Activated naive CD4-positive, alpha-beta T cell treated with anti-CD3 and anti-CD28 coated beads for 36 hours (primary cell): Measurements from ENCODE around the gene SHC3. TPM values are rescaled to one million over a fixed set of nuclear protein-coding genes. Genes with fewer than 3 reads are reported as not detected.

Experiments used
- CTCF ChIA-PET: fragments of 350-600 bp; sonication (Branson Sonifier 250); formaldehyde crosslinking; loops from one replicate; lab custom pipeline; 2021; ENCODE audit warnings: antibody characterized with exemption; lab: Charles Lee
- DNase-seq: peaks from one replicate; pipeline ENCODE4 v3.0.0-alpha.2; 2020
- H3K27ac Mint-ChIP-seq: one replicate; pipeline ENCODE4 v1.8.0; 2021; ENCODE audit warnings: mild to moderate bottlenecking, mixed read lengths
- H3K27me3 Mint-ChIP-seq: one replicate; pipeline ENCODE4 v1.8.0; 2021; ENCODE audit warnings: low read depth, mixed read lengths
- H3K36me3 Mint-ChIP-seq: one replicate; pipeline ENCODE4 v1.8.0; 2021; ENCODE audit warnings: low read depth, mixed read lengths
- H3K4me1 Mint-ChIP-seq: one replicate; pipeline ENCODE4 v1.8.0; 2021; ENCODE audit warnings: low read depth, mixed read lengths
- H3K4me3 Mint-ChIP-seq: one replicate; pipeline ENCODE4 v1.8.0; 2021; ENCODE audit warnings: mild to moderate bottlenecking, moderate library complexity, mixed read lengths
- H3K9me3 Mint-ChIP-seq: one replicate; pipeline ENCODE4 v1.8.0; 2021; ENCODE audit warnings: mixed read lengths
- intact Hi-C: fragments of 100-400 bp; cut with micrococcal nuclease; formaldehyde crosslinking; loops from one replicate; pipeline ENCODE4 v1.15.1; 2023
- total RNA-seq, 2 experiments: library from RNA; stranded (reverse); gene quantifications; one replicate each; pipeline ENCODE4 v1.2.3, GENCODE V29; 2021

The SHC3 gene
- total RNA-seq, 2 experiments from 2014 or later = not detected

DNA sequence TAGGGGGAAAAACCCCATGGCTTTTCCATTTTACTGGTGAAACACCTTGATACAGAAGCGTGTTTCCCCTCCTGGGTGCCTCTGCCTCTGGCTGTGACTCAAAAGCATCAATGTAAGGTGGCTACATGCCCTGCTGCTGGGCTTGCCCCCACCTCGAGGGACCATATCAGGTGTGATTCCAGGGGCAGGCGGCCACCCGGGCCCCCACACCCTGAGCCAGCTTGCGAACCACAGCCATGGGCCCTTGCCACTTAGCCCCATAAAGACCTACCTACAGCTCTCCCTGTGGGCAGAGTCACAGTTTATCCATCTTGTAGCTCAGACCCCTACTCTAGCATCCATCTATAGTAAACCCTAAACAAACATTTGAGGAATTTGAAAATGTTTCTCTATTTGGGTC lies 10.8 kb downstream of the SHC3 start:
- H3K27me3 Mint-ChIP-seq = peaks cover 13% of the 10 kb centered on the region
- CTCF ChIA-PET = no interaction called here
- DNase-seq = no peak
- no peaks in the 10 kb centered on the region for H3K4me1 Mint-ChIP-seq
- no peaks in the 10 kb centered on the region for H3K9me3 Mint-ChIP-seq
- intact Hi-C loops = no loop called here
- H3K27ac Mint-ChIP-seq = no peak overlapping the region
- H3K36me3 Mint-ChIP-seq = no peaks in the 10 kb centered on the region
- H3K4me3 Mint-ChIP-seq = no peak overlapping the region

DNA sequence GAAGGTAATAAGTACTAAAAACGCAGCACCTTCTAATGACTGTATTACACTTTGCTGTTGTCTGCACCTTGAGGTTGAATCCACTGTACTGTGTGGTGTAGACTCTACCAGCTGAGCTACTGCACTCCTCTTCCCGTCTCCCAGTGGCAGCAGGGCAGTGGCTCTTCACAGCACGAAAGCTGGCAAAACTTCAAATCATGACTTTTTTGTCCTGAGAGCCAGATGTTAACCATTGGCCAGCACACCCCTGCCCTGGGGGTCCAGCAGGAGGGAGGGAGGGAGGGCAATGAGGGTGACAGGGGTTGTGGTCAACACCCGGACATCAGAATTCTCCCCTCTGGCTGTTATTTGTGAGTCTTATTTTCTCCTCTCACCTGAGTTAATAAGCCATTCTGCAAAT lies 11.8 kb downstream of the SHC3 start:
- Mint-ChIP-seq H3K4me3 (no peak overlapping the region), H3K27me3 (peaks cover 13% of the 10 kb centered on the region), H3K9me3 (no peaks in the 10 kb centered on the region), H3K27ac (no peak overlapping the region), H3K36me3 (no peaks in the 10 kb centered on the region), H3K4me1 (no peaks in the 10 kb centered on the region)
- intact Hi-C loops = no loop called here
- DNase-seq = no peak
- CTCF ChIA-PET = no interaction called here

DNA sequence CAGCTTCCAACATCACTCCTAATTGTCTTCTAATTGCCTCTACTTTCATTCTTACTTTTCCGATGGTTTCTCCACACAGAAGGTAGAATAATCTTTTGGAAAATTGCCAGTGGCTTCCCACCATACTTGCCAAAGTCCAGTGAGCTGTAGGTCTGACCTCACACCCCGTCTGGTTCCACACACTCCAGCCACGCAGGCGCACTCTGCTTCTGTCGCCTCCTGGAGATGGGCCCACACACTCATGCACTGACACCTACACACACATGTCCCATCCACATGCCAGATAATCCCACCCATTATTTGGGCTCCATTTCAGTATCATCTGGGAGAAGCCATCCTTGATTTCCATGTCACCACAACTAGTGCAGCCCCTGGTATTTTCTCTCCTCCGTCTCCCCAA lies 12.7 kb downstream of the SHC3 start:
- intact Hi-C loops = no loop called here
- CTCF ChIA-PET = no interaction called here
- no peaks in the 10 kb centered on the region for H3K4me1 Mint-ChIP-seq
- H3K4me3 Mint-ChIP-seq = no peak overlapping the region
- no peaks in the 10 kb centered on the region for H3K36me3 Mint-ChIP-seq
- H3K27ac Mint-ChIP-seq = no peak overlapping the region
- H3K27me3 Mint-ChIP-seq = peaks cover 15% of the 10 kb centered on the region
- no peak for DNase-seq
- H3K9me3 Mint-ChIP-seq = no peaks in the 10 kb centered on the region

- H3K4me3 Mint-ChIP-seq = no peak overlapping the region
- intact Hi-C loops = no loop called here
- no peak overlapping the region for H3K27ac Mint-ChIP-seq
- H3K4me1 Mint-ChIP-seq = no peaks in the 10 kb centered on the region
- peaks cover 16% of the 10 kb centered on the region for H3K27me3 Mint-ChIP-seq
- no peak for DNase-seq
- no peaks in the 10 kb centered on the region for H3K9me3 Mint-ChIP-seq
- H3K36me3 Mint-ChIP-seq = no peaks in the 10 kb centered on the region
- CTCF ChIA-PET = no interaction called here
Observed at GRCh38 chr9:89165341-89165740, 13.3 kb downstream of the SHC3 start.

DNA sequence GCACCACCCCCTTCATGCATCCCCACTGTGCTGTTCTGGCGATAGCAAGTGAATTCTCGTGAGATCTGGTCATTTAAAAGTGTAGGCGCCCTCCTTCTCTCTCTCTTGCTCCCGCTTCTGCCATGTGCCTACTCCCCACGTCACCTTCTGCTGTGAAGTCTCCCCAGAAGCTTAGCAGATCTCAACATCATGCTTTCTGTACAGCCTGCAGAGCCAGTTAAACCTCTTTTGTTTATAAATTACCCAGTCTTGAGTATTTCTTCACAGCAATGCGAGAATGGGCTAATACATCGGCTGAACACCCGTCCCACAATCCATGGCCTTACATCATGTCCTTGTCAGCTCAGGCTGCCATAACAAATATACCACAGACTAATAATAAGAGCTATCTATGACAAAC lies 17.4 kb downstream of the SHC3 start:
- no peak overlapping the region for H3K27ac Mint-ChIP-seq
- peaks cover 30% of the 10 kb centered on the region for H3K27me3 Mint-ChIP-seq
- no peaks in the 10 kb centered on the region for H3K36me3 Mint-ChIP-seq
- CTCF ChIA-PET = no interaction called here
- intact Hi-C loops = no loop called here
- H3K4me1 Mint-ChIP-seq = no peaks in the 10 kb centered on the region
- DNase-seq = no peak
- H3K4me3 Mint-ChIP-seq = no peak overlapping the region
- H3K9me3 Mint-ChIP-seq = no peaks in the 10 kb centered on the region

DNA sequence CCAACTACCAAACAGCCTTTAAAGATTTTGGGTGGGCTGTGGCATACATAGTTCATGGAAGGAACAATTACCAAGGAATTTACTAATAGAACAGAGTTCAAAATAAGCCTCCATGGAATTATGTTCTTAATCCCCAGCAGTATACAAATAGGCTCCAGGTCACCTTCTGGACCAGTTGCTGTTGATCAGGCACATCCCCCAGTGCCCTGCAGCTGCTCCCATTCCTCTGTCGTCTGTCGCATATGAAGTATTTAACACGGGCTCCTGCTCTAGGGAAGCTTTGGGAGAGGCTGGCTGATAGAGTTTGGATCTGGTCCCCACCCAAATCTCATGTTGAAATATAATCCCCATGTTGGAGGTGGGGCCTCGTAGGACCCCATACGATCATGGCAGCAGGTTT lies 17.8 kb downstream of the SHC3 start:
- H3K4me3 Mint-ChIP-seq = no peak overlapping the region
- no peaks in the 10 kb centered on the region for H3K4me1 Mint-ChIP-seq
- no peak overlapping the region for H3K27ac Mint-ChIP-seq
- CTCF ChIA-PET = no interaction called here
- no peak for DNase-seq
- no peaks in the 10 kb centered on the region for H3K36me3 Mint-ChIP-seq
- H3K27me3 Mint-ChIP-seq = peaks cover 31% of the 10 kb centered on the region
- no peaks in the 10 kb centered on the region for H3K9me3 Mint-ChIP-seq
- intact Hi-C loops = no loop called here

DNA sequence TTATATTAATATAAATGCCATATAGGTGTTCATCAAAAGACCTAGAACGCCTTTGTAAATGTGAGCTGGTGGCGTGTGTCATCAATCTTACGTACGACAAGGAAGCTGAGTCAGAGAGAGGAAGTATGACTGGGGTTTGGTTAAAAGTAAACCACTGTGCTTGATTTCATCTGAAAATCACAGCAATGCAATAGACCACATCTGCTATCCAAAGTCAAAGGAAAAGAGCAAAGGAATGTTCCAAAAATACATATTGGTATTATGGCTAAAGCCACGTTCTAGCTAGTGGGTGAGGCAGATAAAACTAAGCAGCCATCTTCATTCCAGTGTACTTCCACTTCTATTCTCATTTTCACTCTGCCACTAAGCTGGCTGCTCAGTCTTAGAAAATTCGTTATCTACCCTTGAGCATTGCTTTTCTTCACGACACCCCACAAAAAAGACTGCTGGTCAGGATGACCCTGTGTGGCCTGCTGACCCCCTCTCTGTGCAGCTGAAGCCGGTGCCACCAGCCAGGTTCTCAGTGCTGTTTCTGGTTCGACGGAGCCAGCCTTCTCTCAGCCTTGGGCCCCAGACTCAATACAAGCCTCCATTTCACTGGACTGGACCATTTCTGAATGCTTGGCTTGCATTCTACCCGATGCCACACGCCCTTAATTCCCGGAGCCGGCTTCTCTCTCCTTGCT lies 23.8 kb downstream of the SHC3 start:
- Mint-ChIP-seq H3K4me1 (peaks cover 24% of the 10 kb centered on the region), H3K27me3 (peaks cover 37% of the 10 kb centered on the region), H3K27ac (no peak overlapping the region), H3K9me3 (no peaks in the 10 kb centered on the region), H3K4me3 (no peak overlapping the region), H3K36me3 (no peaks in the 10 kb centered on the region)
- CTCF ChIA-PET = interaction anchor here (0.6 kb wide), 1 partner anchor 154 kb away, joined by 4 read pairs; no protein-coding TSS in a partner anchor
- peak; percentile 67 for DNase-seq
- intact Hi-C loops = loop anchor here (1.0 to 10.0 kb wide), 4 partner anchors 26 to 852 kb away; no protein-coding TSS in a partner anchor

- Mint-ChIP-seq H3K4me3 (no peak overlapping the region), H3K36me3 (no peaks in the 10 kb centered on the region), H3K9me3 (no peaks in the 10 kb centered on the region), H3K27me3 (peaks cover 35% of the 10 kb centered on the region), H3K4me1 (peaks cover 24% of the 10 kb centered on the region), H3K27ac (peak overlapping the region; percentile 9)
- CTCF ChIA-PET = interaction anchor here (0.6 kb wide), 1 partner anchor 153 kb away, joined by 4 read pairs; no protein-coding TSS in a partner anchor
- peak; percentile 27 for DNase-seq
- intact Hi-C loops = loop anchor here (1.0 to 10.0 kb wide), 4 partner anchors 26 to 852 kb away; no protein-coding TSS in a partner anchor
Observed at GRCh38 chr9:89154218-89154617, 24.4 kb downstream of the SHC3 start.

GRCh38 chr9:89153232-89154017 lies 25.2 kb downstream of the SHC3 start:
- Mint-ChIP-seq H3K36me3 (no peaks in the 10 kb centered on the region), H3K4me1 (peaks cover 24% of the 10 kb centered on the region), H3K27me3 (peaks cover 34% of the 10 kb centered on the region), H3K27ac (peak overlapping the region; percentile 9), H3K9me3 (no peaks in the 10 kb centered on the region), H3K4me3 (no peak overlapping the region)
- intact Hi-C loops = loop anchor here (1.0 to 10.0 kb wide), 5 partner anchors 27 to 851 kb away; no protein-coding TSS in a partner anchor
- DNase-seq = peak; percentile 69
- CTCF ChIA-PET = interaction anchor here (1.1 kb wide), 1 partner anchor 42 kb away, joined by 3 read pairs; no protein-coding TSS in a partner anchor

GRCh38 chr9:89149726-89150125 lies 28.9 kb downstream of the SHC3 start:
- DNase-seq = no peak
- Mint-ChIP-seq H3K27ac (no peak overlapping the region), H3K36me3 (no peaks in the 10 kb centered on the region), H3K9me3 (no peaks in the 10 kb centered on the region), H3K4me3 (no peak overlapping the region), H3K4me1 (peaks cover 16% of the 10 kb centered on the region), H3K27me3 (peaks cover 25% of the 10 kb centered on the region)
- intact Hi-C loops = loop anchor here (5.0 to 10.0 kb wide), 2 partner anchors 225 to 847 kb away; no protein-coding TSS in a partner anchor
- CTCF ChIA-PET = no interaction called here

GRCh38 chr9:89145097-89145496 lies 33.5 kb downstream of the SHC3 start:
- Mint-ChIP-seq H3K9me3 (no peaks in the 10 kb centered on the region), H3K36me3 (no peaks in the 10 kb centered on the region), H3K27ac (no peak overlapping the region), H3K27me3 (peaks cover 7% of the 10 kb centered on the region), H3K4me3 (no peak overlapping the region), H3K4me1 (no peaks in the 10 kb centered on the region)
- DNase-seq = no peak
- CTCF ChIA-PET = no interaction called here
- intact Hi-C loops = no loop called here

DNA sequence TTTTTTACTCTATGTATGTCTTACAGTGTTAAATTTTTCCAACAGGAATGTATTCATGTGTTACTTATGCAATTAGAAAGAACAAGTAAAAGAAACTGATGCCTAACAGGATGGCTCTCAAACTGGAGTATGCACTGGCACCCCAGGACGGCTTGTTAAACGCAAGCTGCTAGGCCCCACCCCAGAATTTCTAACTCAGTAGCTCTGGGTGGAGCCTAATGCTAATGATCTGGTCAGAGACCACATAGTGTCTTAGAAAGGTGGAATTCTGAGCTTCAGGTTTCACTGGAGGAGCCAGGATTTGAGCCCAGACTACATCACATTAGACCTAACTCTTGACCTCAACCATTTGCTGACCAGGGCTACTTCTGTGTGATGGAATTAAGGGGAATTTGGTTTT lies 34.4 kb downstream of the SHC3 start:
- CTCF ChIA-PET = no interaction called here
- intact Hi-C loops = no loop called here
- Mint-ChIP-seq H3K36me3 (no peaks in the 10 kb centered on the region), H3K4me1 (no peaks in the 10 kb centered on the region), H3K27me3 (peaks cover 7% of the 10 kb centered on the region), H3K9me3 (no peaks in the 10 kb centered on the region), H3K4me3 (no peak overlapping the region), H3K27ac (no peak overlapping the region)
- no peak for DNase-seq
